GM23338 (cell line): ENCODE data around the gene EMSY. TPM values are rescaled to one million over a fixed set of nuclear protein-coding genes. Genes with fewer than 3 reads are reported as not detected.

Experiments
- ATAC-seq: fragments of 200-7000 bp; cut with Tn5 transposase; 3 replicates; pipeline ENCODE4 v1.9.1; 2020
- DNase-seq: peaks from one replicate; pipeline ENCODE4 v3.0.0-alpha.2; 2015; ENCODE audit warnings: low spot score
- H2AFZ ChIP-seq: fragments of 200-600 bp; sonication (generic); 2 replicates; pipeline ENCODE4 v1.8.0; 2016; ENCODE audit warnings: antibody characterized with exemption, mild to moderate bottlenecking, moderate library complexity
- H3F3A ChIP-seq: fragments of 200-600 bp; sonication (generic); replicated peaks from 2 replicates; pipeline ENCODE4 v1.8.0; 2017; ENCODE audit warnings: antibody characterized with exemption, mixed run types, low read depth
- H3K27ac ChIP-seq: fragments of 200-600 bp; sonication (generic); 2 replicates; pipeline ENCODE4 v1.6.1; 2016; ENCODE audit warnings: low read depth
- H3K27me3 ChIP-seq: fragments of 200-600 bp; sonication (generic); 2 replicates; pipeline ENCODE4 v1.8.0; 2016; ENCODE audit warnings: mild to moderate bottlenecking, mixed run types, moderate library complexity; ENCODE audit not compliant: insufficient read depth
- H3K36me3 ChIP-seq: fragments of 200-600 bp; sonication (generic); 2 replicates; pipeline ENCODE4 v1.8.0; 2016; ENCODE audit warnings: mild to moderate bottlenecking; ENCODE audit not compliant: insufficient read depth
- H3K4me1 ChIP-seq: fragments of 200-600 bp; sonication (generic); 2 replicates; pipeline ENCODE4 v1.8.0; 2016; ENCODE audit warnings: mild to moderate bottlenecking, moderate library complexity; ENCODE audit not compliant: insufficient read depth
- H3K4me2 ChIP-seq: fragments of 200-600 bp; sonication (generic); 2 replicates; pipeline ENCODE4 v1.7.1; 2017; ENCODE audit warnings: mixed run types
- H3K4me3 ChIP-seq: fragments of 200-600 bp; sonication (generic); 2 replicates; pipeline ENCODE4 v1.6.1; 2016; ENCODE audit warnings: mixed run types
- H3K79me2 ChIP-seq: fragments of 200-600 bp; sonication (generic); replicated peaks from 2 replicates; pipeline ENCODE4 v1.8.0; 2017; ENCODE audit warnings: mild to moderate bottlenecking; ENCODE audit not compliant: insufficient read depth
- H3K9me2 ChIP-seq: fragments of 200-600 bp; sonication (generic); 2 replicates; pipeline ENCODE4 v1.8.0; 2017; ENCODE audit not compliant: insufficient read depth
- H4K20me1 ChIP-seq: fragments of 200-600 bp; sonication (generic); replicated peaks from 2 replicates; pipeline ENCODE4 v1.8.0; 2017; ENCODE audit warnings: mild to moderate bottlenecking; ENCODE audit not compliant: insufficient read depth
- H3K27ac Mint-ChIP-seq: 2 replicates; pipeline ENCODE4 v1.8.0; 2020; ENCODE audit warnings: inconsistent platforms, mild to moderate bottlenecking, moderate library complexity, mixed read lengths
- H3K27me3 Mint-ChIP-seq: 3 replicates; pipeline ENCODE4 v1.8.0; 2022; ENCODE audit warnings: low read depth, mild to moderate bottlenecking, moderate library complexity, mixed read lengths, inconsistent platforms; ENCODE audit not compliant: insufficient read depth, poor library complexity
- H3K36me3 Mint-ChIP-seq: 3 replicates; pipeline ENCODE4 v1.8.0; 2021; ENCODE audit warnings: low read depth, mild to moderate bottlenecking, inconsistent platforms, moderate library complexity, mixed read lengths
- H3K4me1 Mint-ChIP-seq: 3 replicates; pipeline ENCODE4 v1.8.0; 2020; ENCODE audit warnings: mild to moderate bottlenecking, inconsistent platforms, mixed read lengths
- H3K4me3 Mint-ChIP-seq: 3 replicates; pipeline ENCODE4 v1.8.0; 2021; ENCODE audit warnings: moderate library complexity, mild to moderate bottlenecking, inconsistent platforms, mixed read lengths
- H3K9me3 Mint-ChIP-seq: 3 replicates; pipeline ENCODE4 v1.8.0; 2020; ENCODE audit warnings: moderate library complexity, mild to moderate bottlenecking, inconsistent platforms, mixed read lengths
- CTCF ChIP-seq, 2 experiments: fragments of 200-600 bp in 1 of 2; sonication (generic) in 1 of 2; conservative IDR thresholded peaks; 2 replicates each; pipeline versions ENCODE4 v1.5.1 to v1.6.1; 2016 to 2017; ENCODE audit warnings: antibody characterized with exemption in 2 of 2, low read depth in 2 of 2, mild to moderate bottlenecking in 2 of 2, moderate library complexity in 1 of 2
- ETS1 ChIP-seq: IDR thresholded peaks from 2 replicates; pipeline ENCODE4 v1.6.1; 2016; ENCODE audit warnings: antibody characterized with exemption
- EZH2 ChIP-seq: fragments of 200-600 bp; sonication (generic); IDR thresholded peaks from one replicate; pipeline ENCODE4 v1.8.0; 2017; ENCODE audit warnings: antibody characterized with exemption, mild to moderate bottlenecking, low read depth; ENCODE audit not compliant: unreplicated experiment
- EZH2phosphoT487 ChIP-seq: fragments of 200-600 bp; sonication (generic); IDR thresholded peaks from one replicate; pipeline ENCODE4 v1.8.1; 2018; ENCODE audit warnings: antibody characterized with exemption; ENCODE audit not compliant: unreplicated experiment
- JUNB ChIP-seq: IDR thresholded peaks from one replicate; pipeline ENCODE4 v1.6.1; 2016; ENCODE audit warnings: antibody characterized with exemption; ENCODE audit not compliant: unreplicated experiment
- NANOG ChIP-seq: IDR thresholded peaks from 2 replicates; pipeline ENCODE4 v1.6.1; 2016; ENCODE audit warnings: antibody characterized with exemption, borderline replicate concordance
- POLR2AphosphoS5 ChIP-seq: IDR thresholded peaks from 2 replicates; pipeline ENCODE4 v1.6.1; 2016; ENCODE audit warnings: antibody characterized with exemption, low read depth
- REST ChIP-seq: IDR thresholded peaks from one replicate; pipeline ENCODE4 v1.6.1; 2018; ENCODE audit warnings: antibody characterized with exemption; ENCODE audit not compliant: unreplicated experiment
- STAT1 ChIP-seq: IDR thresholded peaks from one replicate; pipeline ENCODE4 v1.6.1; 2016; ENCODE audit warnings: antibody characterized with exemption; ENCODE audit not compliant: unreplicated experiment
- ZNF114 ChIP-seq: fragments of 250-450 bp; sonication (Bioruptor Pico); IDR thresholded peaks from 2 replicates; pipeline ENCODE4 v1.5.0; 2020; ENCODE audit warnings: mild to moderate bottlenecking, moderate library complexity
- ZNF331 ChIP-seq: fragments of 250-450 bp; sonication (Bioruptor Pico); IDR thresholded peaks from 2 replicates; pipeline ENCODE4 v1.5.0; 2020; ENCODE audit warnings: low read depth, mild to moderate bottlenecking, moderate library complexity
- ZNF462 ChIP-seq: fragments of 250-450 bp; sonication (Bioruptor Pico); IDR thresholded peaks from 2 replicates; pipeline ENCODE4 v1.5.0; 2020; ENCODE audit warnings: mild to moderate bottlenecking, moderate library complexity
- polyA plus RNA-seq: library from polyadenylated mRNA; unstranded; fragments of >200 nt; fragmentation: Nextera tagmentation; extraction: Ambion mirVana; gene quantifications from 2 replicates; pipeline ENCODE4 v1.2.1, GENCODE V29; 2016
- total RNA-seq: library from RNA; depleted of rRNA; stranded (reverse); fragments of >200 nt; shearing (Covaris generic); gene quantifications from 2 replicates; pipeline ENCODE4 v1.2.3, GENCODE V29; 2014

Gene EMSY
- total and polyA plus RNA-seq, 2 experiments from 2014 or later: 25.0 to 46.9 TPM

DNA sequence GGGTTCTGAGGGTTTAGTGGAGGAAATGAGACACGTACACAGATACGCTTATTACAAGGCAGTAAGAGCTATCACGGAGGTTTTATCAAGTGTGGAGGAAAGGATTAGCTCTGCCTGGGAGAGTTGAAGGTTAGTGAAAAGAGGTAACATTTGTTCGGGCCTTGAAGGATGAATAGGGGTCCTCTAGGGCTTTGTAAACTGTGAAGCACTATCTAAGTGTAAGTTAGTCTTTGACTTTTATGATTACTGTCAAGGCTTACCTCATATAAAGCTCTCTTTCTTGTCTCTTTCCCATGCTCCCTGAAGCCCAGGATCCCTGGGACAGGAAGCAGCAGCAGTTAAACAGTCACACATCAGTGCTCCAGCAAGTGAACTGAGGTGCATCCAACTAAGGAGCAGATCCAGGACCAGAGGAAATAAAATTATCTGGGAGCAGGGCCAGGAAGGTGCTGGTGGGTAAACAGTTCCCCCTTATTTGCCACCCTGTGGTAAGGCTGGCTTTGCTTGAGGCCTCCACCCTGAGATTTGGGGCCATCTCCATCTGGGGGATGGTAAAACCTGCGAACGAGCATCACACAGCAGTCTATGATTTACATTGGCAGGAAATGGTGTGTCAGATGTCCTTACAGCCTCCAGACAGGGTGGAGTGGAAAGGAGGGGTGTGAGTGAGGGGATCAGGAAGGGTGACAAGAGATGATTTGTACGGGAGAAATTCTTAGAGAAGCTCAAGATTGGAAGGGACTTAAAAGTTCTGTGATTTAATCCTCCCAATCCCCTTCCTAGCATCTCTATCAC, 36.5 kb upstream of the EMSY start:
- Histone ChIP-seq H3K4me1 (no peaks in the 10 kb centered on the region; the same call in 1 of the 2 replicates), H3K4me2 (no peak overlapping the region), H3K27ac (no peak overlapping the region), H3F3A (no peaks in the 10 kb centered on the region), H2AFZ (no peak overlapping the region), H3K9me2 (peaks cover 6% of the 10 kb centered on the region; the same call in 1 of the 2 replicates), H3K4me3 (no peak overlapping the region), H3K36me3 (no peaks in the 10 kb centered on the region), H4K20me1 (0 out of 2 replicates have a peak, but pooled peaks cover 5% of the 10 kb centered on the region), H3K27me3 (no peaks in the 10 kb centered on the region), H3K79me2 (no peaks in the 10 kb centered on the region)
- DNase-seq (no peak), ATAC-seq (no peak)
- H3K4me1 Mint-ChIP-seq: peaks cover 5% of the 10 kb centered on the region
- TF ChIP-seq ZNF331 (CRISPR knock-in tag): no peak
- no peak for TF ChIP-seq ZNF462 (CRISPR knock-in tag)
- TF ChIP-seq JUNB: no peak
- no peak for TF ChIP-seq ETS1
- no peak for TF ChIP-seq EZH2phosphoT487
- no peak for TF ChIP-seq POLR2AphosphoS5
- TF ChIP-seq ZNF114: no peak
- no peak for TF ChIP-seq NANOG
- no peak for TF ChIP-seq REST
- TF ChIP-seq STAT1: no peak
- no peak for TF ChIP-seq CTCF (conservative IDR thresholded peaks at IDR 0.05; ENCODE audit: low read depth in 2 of 2)
- no peak for TF ChIP-seq EZH2
- no peak overlapping the region for H3K27ac Mint-ChIP-seq
- H3K36me3 Mint-ChIP-seq: 0 out of 3 replicates have a peak, but pooled peaks cover 2% of the 10 kb centered on the region
- no peaks in the 10 kb centered on the region for H3K27me3 Mint-ChIP-seq
- no peak overlapping the region; the same call in 2 of the 3 replicates for H3K4me3 Mint-ChIP-seq
- H3K9me3 Mint-ChIP-seq: no peaks in the 10 kb centered on the region
